Endothelial cell of umbilical vein (primary cell): ENCODE data around the gene IGSF9. TPM values are rescaled to one million over a fixed set of nuclear protein-coding genes. Genes with fewer than 3 reads are reported as not detected.

ENCODE experiments used
- BruUV-seq: library from RNA; stranded (reverse); fragments of 400-500 nt; replicated peaks from 2 replicates; lab custom pipeline; 2021; lab: Mats Ljungman, UMichigan
- CTCF ChIA-PET: fragments of 300-600, 350-600 bp; sonication (Branson Sonifier 250); formaldehyde crosslinking; loops from one replicate; lab custom pipeline; 2021; ENCODE audit warnings: antibody characterized with exemption, inconsistent platforms; lab: Charles Lee
- POLR2A ChIA-PET: fragments of 300-600, 350-600 bp; sonication (Branson Sonifier 250); formaldehyde crosslinking; loops from one replicate; lab custom pipeline; 2021; ENCODE audit warnings: antibody characterized with exemption, inconsistent platforms; lab: Charles Lee
- DNase-seq: peaks from one replicate; pipeline ENCODE4 v3.0.0-alpha.2; 2011; ENCODE audit warnings: low read depth, low spot score
- FAIRE-seq: peaks from 2 replicates; lab custom pipeline; 2011; peaks lifted over from hg19 to GRCh38; lab: Jason Lieb, UNC
- H2AFZ ChIP-seq: 2 replicates; pipeline ENCODE4 v1.6.0; 2012; ENCODE audit warnings: low read depth, low read length, control low read depth, inconsistent platforms
- H3K27ac ChIP-seq: 2 replicates; pipeline ENCODE4 v1.5.1; 2011; ENCODE audit warnings: low read depth, mild to moderate bottlenecking, control low read depth, low read length, moderate library complexity; ENCODE audit not compliant: insufficient read depth
- H3K27me3 ChIP-seq, 2 experiments: 2 replicates each; pipeline versions ENCODE4 v1.6.0 to v1.6.1; 2011; ENCODE audit warnings: low read length in 2 of 2, mixed read lengths in 1 of 2; ENCODE audit not compliant: control insufficient read depth in 2 of 2, insufficient read depth in 2 of 2
- H3K36me3 ChIP-seq, 2 experiments: 2 replicates in 1 of 2; 3 replicates in 1 of 2; pipeline ENCODE4 v1.5.1; 2011; ENCODE audit warnings: low read length in 2 of 2, mild to moderate bottlenecking in 1 of 2, moderate library complexity in 1 of 2; ENCODE audit not compliant: control insufficient read depth in 2 of 2, insufficient read depth in 2 of 2; ENCODE audit errors: extremely low read depth in 1 of 2
- H3K4me1 ChIP-seq: 3 replicates; pipeline ENCODE4 v1.5.1; 2011; ENCODE audit warnings: mild to moderate bottlenecking, low read length; ENCODE audit not compliant: control insufficient read depth, insufficient read depth; ENCODE audit errors: extremely low read depth
- H3K4me2 ChIP-seq: 2 replicates; pipeline ENCODE4 v1.6.1; 2011; ENCODE audit warnings: low read length, control low read depth, mixed read lengths; ENCODE audit not compliant: insufficient read depth
- H3K4me3 ChIP-seq, 3 experiments: fragments of 200-600 bp in 1 of 3; sonication (generic), shearing (Covaris generic) in 1 of 3; replicated peaks in 1 of 3; 2 replicates each; pipeline ENCODE4 v1.5.1; 2011 to 2016; ENCODE audit warnings: control low read depth in 3 of 3, low read length in 3 of 3, mild to moderate bottlenecking in 2 of 3, inconsistent platforms in 1 of 3, low read depth in 1 of 3, moderate library complexity in 1 of 3; ENCODE audit not compliant: insufficient read depth in 1 of 3
- H3K79me2 ChIP-seq: 2 replicates; pipeline ENCODE4 v1.6.0; 2012; ENCODE audit warnings: low read length, inconsistent platforms; ENCODE audit not compliant: control insufficient read depth, insufficient read depth
- H3K9ac ChIP-seq: replicated peaks from 2 replicates; pipeline ENCODE3; 2011; ENCODE audit warnings: low read length, control low read depth; ENCODE audit not compliant: insufficient read depth; ENCODE audit errors: extremely low read depth
- H3K9me1 ChIP-seq: replicated peaks from 3 replicates; pipeline ENCODE4 v1.6.0; 2011; ENCODE audit warnings: mild to moderate bottlenecking, low read length; ENCODE audit not compliant: control insufficient read depth, insufficient read depth; ENCODE audit errors: extremely low read depth
- H3K9me3 ChIP-seq: replicated peaks from 2 replicates; pipeline ENCODE4 v1.5.1; 2012; ENCODE audit warnings: low read length, inconsistent platforms; ENCODE audit not compliant: control insufficient read depth, insufficient read depth
- H4K20me1 ChIP-seq: replicated peaks from 2 replicates; pipeline ENCODE3; 2011; ENCODE audit warnings: mild to moderate bottlenecking, low read length; ENCODE audit not compliant: control insufficient read depth, insufficient read depth; ENCODE audit errors: extremely low read depth
- CTCF ChIP-seq, 2 donors: IDR thresholded peaks; 1 replicate in 1 of 2; 2 replicates in 1 of 2; pipeline ENCODE4 v1.5.1; 2011; ENCODE audit warnings: low read length in 2 of 2, mild to moderate bottlenecking in 2 of 2, moderate library complexity in 2 of 2, control low read depth in 1 of 2, inconsistent platforms in 1 of 2, low read depth in 1 of 2; ENCODE audit not compliant: insufficient read depth in 1 of 2; ENCODE audit errors: extremely low read depth in 1 of 2
- EZH2 ChIP-seq: IDR thresholded peaks from 2 replicates; pipeline ENCODE4 v1.6.1; 2012; ENCODE audit warnings: borderline replicate concordance, low read depth, mild to moderate bottlenecking, moderate library complexity, low read length, inconsistent platforms; ENCODE audit not compliant: severe bottlenecking
- FOS ChIP-seq: IDR thresholded peaks from 2 replicates; pipeline ENCODE4 v1.6.1; 2011; ENCODE audit warnings: mild to moderate bottlenecking, low read length, moderate library complexity, borderline replicate concordance; ENCODE audit not compliant: insufficient read depth
- GATA2 ChIP-seq: IDR thresholded peaks from 2 replicates; pipeline ENCODE4 v1.7.0; 2011; ENCODE audit warnings: low read depth, mild to moderate bottlenecking, moderate library complexity, mixed read lengths, low read length; ENCODE audit not compliant: insufficient read length, insufficient read depth
- JUN ChIP-seq: IDR thresholded peaks from 2 replicates; pipeline ENCODE4 v1.6.1; 2011; ENCODE audit warnings: borderline replicate concordance, low read depth; ENCODE audit not compliant: insufficient read length, insufficient read depth
- MAX ChIP-seq: IDR thresholded peaks from 2 replicates; pipeline ENCODE4 v1.6.1; 2011; ENCODE audit not compliant: insufficient read depth, insufficient read length
- MYC ChIP-seq: IDR thresholded peaks from one replicate; pipeline ENCODE4 v1.6.1; 2011; ENCODE audit warnings: mild to moderate bottlenecking, low read depth, low read length
- POLR2A ChIP-seq: IDR thresholded peaks from 2 replicates; pipeline ENCODE4 v1.6.1; 2012; ENCODE audit warnings: low read depth, mild to moderate bottlenecking, control low read depth, low read length
- POLR2AphosphoS5 ChIP-seq: IDR thresholded peaks from 2 replicates; pipeline ENCODE4 v1.6.1; 2012; ENCODE audit warnings: low read depth, mild to moderate bottlenecking, control low read depth, low read length, moderate library complexity; ENCODE audit not compliant: insufficient read depth
- dilution Hi-C: fragments of 300-500 bp; cut with MboI; formaldehyde crosslinking; loops from one replicate; pipeline ENCODE4 v1.15.0; 2019; ENCODE audit warnings: low sequenced_read_pairs; ENCODE audit not compliant: extremely low pct_ligation_motif_present
- intact Hi-C: fragments of 100-400 bp; cut with micrococcal nuclease; formaldehyde crosslinking; loops from one replicate; pipeline ENCODE4 v1.10.0; 2022
- polyA plus RNA-seq, 4 experiments: library from polyadenylated mRNA; depleted of rRNA in 3 of 4; stranded (reverse) in 3 of 4; unstranded in 1 of 4; fragments of >200 nt; gene quantifications; 2 replicates each; pipeline versions ENCODE4 v1.2.1 to v1.2.3, GENCODE V29; 2011 to 2012; ENCODE audit warnings: missing spikeins in 1 of 4
- total RNA-seq: library from RNA; stranded (reverse); gene quantifications from 2 replicates; pipeline ENCODE4 v1.2.3, GENCODE V29; 2021

The IGSF9 gene
- total and polyA plus RNA-seq, 2 donors (not counting 3 experiments of a cell fraction or from before 2014, with no cell fraction given): 0.15 TPM

- POLR2A ChIA-PET: no interaction called here
- H3K4me2 ChIP-seq: no peak overlapping the region
- H4K20me1 ChIP-seq: no peaks in the 10 kb centered on the region
- H3K4me3 ChIP-seq: no peak overlapping the region
- H3K4me1 ChIP-seq: no peaks in the 10 kb centered on the region
- no peaks in the 10 kb centered on the region for H3K79me2 ChIP-seq
- FAIRE-seq (no peak), DNase-seq (no peak)
- H3K27me3 ChIP-seq: peaks cover 3 to 8% of the 10 kb centered on the region in 2 experiments
- no peaks in the 10 kb centered on the region for H3K36me3 ChIP-seq
- H2AFZ ChIP-seq: no peak overlapping the region
- H3K9me3 ChIP-seq: no peaks in the 10 kb centered on the region
- no peak overlapping the region for H3K9ac ChIP-seq
- CTCF ChIA-PET: interaction anchor here (1.8 kb wide), 2 partner anchors 47 to 49 kb away, joined by 8 read pairs; no protein-coding TSS in a partner anchor
- BruUV-seq: no TSS peak
- H3K9me1 ChIP-seq: no peaks in the 10 kb centered on the region
- no peak overlapping the region for H3K27ac ChIP-seq
- intact Hi-C loops: no loop called here
- TF ChIP-seq CTCF (IDR thresholded peaks at IDR 0.05; ENCODE audit: extremely low read depth in 1 of 2, insufficient read depth in 1 of 2, low read depth in 1 of 2, low read length in 2 of 2) (no peak), POLR2A (no peak), JUN (no peak), MAX (no peak), EZH2 (no peak), FOS (no peak), POLR2AphosphoS5 (no peak), MYC (no peak), GATA2 (no peak)
- dilution Hi-C loops: no loop called here
These were observed 13.4 kb upstream of the IGSF9 start for GRCh38 chr1:159958719-159959380.
